ENCODE measurements around the gene TCERG1L.

The TCERG1L gene

GRCh38 chr10:131220601-131221171 is 90.8 kb downstream of the TCERG1L start:
- no peak for DNase-seq

GRCh38 chr10:131219955-131220489 is 91.5 kb downstream of the TCERG1L start:
- no peak for DNase-seq

DNA sequence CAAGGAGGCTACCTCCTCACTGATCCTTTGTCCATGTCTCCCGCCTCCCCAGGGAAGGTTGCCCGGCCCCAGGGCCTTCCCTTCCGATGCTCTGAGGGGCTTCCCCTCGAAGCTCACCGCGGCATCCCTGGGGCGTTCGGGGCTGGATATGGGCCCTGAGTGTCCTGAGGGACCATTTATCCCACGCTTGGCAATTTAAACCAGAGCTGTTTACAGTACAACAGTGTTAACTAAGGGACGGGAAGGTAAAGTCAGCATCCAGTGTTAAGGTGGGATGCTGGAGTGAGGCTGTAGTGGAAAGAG is 92.0 kb downstream of the TCERG1L start:
- no peak for DNase-seq

DNA sequence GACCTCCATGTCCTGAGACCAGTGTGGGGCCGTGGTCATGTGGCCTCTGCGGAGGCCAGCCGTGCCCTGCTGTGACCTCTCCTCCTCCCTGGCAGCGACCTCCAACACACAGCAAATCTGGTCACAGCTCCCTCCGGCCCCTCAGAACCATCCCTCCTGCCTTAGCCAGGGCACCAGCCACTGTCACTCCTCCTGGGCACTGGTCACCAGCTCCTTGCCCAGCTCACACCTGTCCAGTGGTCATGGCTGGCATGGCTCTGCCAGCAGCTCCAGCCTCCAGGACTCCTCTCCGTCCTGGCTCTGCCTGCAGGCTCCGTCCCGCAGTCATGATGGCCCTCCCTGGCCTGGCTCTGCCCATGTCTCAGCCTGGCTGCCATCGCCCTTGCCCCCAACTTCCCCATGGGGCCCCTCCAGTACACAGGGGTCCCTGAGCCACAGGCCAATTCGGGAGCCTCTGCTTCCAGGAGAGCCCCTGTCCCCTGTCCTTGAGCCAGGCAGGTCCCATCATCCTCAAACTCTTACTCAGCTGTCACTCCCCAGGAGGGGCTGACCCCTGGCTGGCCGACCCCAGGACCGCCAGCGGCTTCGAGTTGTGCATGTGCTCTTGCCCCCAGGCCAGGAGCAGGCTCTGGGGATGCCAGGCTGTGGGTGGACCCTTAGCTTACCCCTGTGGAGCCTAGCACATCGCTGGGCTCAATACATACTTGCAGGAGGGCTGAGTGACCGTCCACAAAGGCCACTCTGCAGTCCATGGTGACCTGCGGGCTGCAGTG is 92.5 kb downstream of the TCERG1L start:
- DNase-seq: no peak

DNA sequence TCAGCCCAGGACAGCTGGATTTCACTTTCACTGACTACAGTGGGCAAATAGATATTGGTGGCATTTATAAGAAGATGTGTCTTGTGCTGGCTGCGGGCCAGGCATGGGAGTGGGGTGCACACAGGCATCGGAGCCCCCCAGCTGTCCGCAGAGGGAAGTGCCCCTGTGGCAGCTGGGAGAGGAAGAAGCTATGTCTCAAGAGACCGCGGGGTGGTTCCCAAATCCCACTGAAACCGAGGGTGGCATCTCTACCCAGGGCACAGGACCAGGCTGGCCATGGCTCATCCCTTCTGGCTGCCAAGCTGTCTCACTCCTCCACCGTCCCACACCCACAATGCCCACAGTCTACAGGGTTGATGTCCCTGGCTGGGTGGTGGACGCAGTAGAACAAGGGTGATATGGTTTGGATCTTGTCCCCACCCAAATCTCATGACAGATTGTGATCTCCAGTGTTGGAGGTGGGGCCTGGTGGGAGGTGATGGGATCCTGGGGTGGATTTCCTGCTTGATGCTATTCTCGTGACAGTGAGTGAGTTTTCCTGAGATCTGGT is 94.8 kb downstream of the TCERG1L start:
- no peak for DNase-seq

GRCh38 chr10:131215776-131216175 is 95.7 kb downstream of the TCERG1L start:
- DNase-seq: no peak

GRCh38 chr10:131214521-131215244 is 96.8 kb downstream of the TCERG1L start:
- no peak for DNase-seq

GRCh38 chr10:131213741-131214505 is 97.6 kb downstream of the TCERG1L start:
- DNase-seq: no peak

DNA sequence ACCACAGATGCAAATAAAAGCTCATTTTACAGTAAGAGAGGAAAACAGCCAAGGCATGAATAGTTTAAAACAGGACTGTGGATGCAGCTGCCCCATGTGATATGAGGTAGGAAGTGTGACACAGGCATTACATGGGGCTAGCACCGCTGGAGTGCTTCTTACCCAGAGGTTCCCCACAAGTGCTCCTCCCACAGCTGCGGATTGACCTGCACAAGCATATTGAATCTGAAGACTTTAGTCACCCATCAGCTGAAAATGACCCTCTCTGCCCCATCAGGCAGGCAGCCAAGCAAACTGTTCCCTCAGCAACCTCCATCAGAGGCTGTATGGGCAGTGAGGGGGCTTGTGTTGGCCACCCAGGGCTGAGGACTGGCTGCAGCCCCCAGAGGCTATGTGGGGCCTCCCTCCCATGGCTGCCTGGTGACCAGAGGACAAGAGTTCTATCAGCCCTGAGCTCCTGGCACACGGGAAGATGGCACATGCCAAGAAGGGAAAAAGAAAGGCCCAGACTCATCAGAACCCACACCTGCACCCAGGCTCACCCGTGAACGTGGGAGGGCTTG is 98.7 kb downstream of the TCERG1L start:
- no peak for DNase-seq

- DNase-seq: no peak
These were observed 99.4 kb downstream of the TCERG1L start for GRCh38 chr10:131211965-131212619.

- no peak for DNase-seq
These were observed 100.0 kb downstream of the TCERG1L start for GRCh38 chr10:131211559-131211958.

- no peak for DNase-seq
These were observed 100.4 kb downstream of the TCERG1L start for GRCh38 chr10:131211146-131211545.

- no peak for DNase-seq
These were observed 101.3 kb downstream of the TCERG1L start for GRCh38 chr10:131210181-131210580.

DNA sequence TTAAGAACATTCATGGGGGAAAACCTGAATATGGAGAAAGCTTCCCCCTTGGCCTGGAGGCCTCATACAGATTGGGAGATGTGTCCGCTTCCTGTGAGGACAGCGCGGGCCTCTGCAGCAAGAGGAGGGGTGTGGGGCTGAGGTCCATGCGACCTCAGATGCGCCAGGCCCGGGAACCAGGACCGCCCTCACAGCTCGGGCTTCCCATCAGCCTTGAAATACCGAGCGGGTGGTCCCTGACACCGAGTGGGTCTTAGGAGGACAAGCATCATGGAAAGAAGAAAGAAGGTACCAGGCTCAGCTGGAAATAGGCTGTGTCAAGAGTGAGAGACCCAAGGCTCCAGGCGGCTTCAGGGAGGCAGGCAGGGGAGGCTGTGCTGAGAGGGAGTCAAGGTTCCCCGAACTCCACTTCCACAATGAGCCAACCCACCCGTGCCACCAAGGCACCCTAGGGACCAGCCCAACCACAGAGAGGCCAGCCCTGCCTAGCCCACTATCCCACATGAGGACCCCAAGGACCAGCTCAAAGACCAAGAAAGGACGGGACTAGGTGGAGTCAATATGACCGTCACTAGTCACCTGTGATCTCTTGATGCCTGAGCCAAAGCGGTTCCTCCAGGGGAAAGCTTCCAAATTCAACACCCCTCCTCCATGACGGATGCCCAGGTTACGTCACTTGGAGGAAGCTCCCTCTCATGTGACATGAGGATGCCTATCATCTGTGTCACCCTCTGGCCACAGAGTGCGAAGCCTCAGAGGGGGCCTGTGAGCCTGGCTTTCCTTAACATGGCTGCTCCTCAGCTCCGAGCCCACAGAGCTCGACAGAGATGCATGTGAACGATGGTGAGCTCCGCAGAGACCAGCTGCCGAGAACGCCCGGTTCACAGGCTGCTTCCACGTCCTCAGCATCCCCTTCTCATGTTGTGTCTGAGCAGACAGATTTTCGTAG is 103.7 kb downstream of the TCERG1L start:
- no peak for DNase-seq

- no peak for DNase-seq
These were observed 104.3 kb downstream of the TCERG1L start for GRCh38 chr10:131207176-131207575.

GRCh38 chr10:131206111-131206995 is 105.2 kb downstream of the TCERG1L start:
- DNase-seq: no peak

DNA sequence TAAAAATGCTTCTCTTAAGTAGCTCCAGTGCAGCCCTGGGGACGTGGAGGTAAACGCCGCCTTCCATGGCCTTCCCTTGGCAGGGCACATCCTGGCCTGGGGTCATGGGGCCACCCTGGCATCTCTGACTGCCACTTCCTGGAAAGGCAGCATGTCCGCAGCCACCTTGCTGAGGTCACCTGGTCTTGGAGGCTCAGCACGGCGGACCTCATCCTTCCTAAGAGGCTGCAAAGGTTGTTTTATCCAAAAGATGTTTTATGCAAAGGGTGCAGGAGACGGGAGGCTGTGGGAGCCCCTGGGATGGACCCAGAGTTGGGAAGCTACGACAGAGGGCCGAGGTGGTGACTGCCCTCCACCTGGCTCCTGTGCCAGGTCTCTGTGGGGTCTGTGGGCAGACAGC is 106.0 kb downstream of the TCERG1L start:
- DNase-seq: no peak

GRCh38 chr10:131204406-131205152 is 106.9 kb downstream of the TCERG1L start:
- no peak for DNase-seq

Measured in amniotic stem cell (primary cell).